ENCODE results near the gene SLC22A24. TPM values are rescaled to one million over a fixed set of nuclear protein-coding genes. Genes with fewer than 3 reads are reported as not detected.

SLC22A24 gene
- total RNA-seq: not detected

GRCh38 chr11:63144121-63144520 lies at the start of gene SLC22A24:
TSS of gene SLC22A24 (minus strand) at chr11:63144221. CDS start at chr11:63143779, 442 bp downstream.

Other genes starting within 250 kb of the SLC22A24 start
- 6.5 TPM for gene CHRM1, start 222.9 kb downstream of the SLC22A24 start, total RNA-seq
- 5.8 TPM for gene SLC22A6, start 159.3 kb downstream of the SLC22A24 start, total RNA-seq
- 1.2 TPM for gene SLC22A8, start 128.4 kb downstream of the SLC22A24 start, total RNA-seq
- 0.23 TPM for gene SLC22A25, start 99.4 kb upstream of the SLC22A24 start, total RNA-seq
- not detected for gene SLC22A9, start 225.6 kb upstream of the SLC22A24 start, total RNA-seq

All from diencephalon (tissue), 1 donor.